SK-MEL-5 (cell line): ENCODE measurements around the gene TTC6. TPM values are rescaled to one million over a fixed set of nuclear protein-coding genes. Genes with fewer than 3 reads are reported as not detected.
"Not testable (repeated sequence)": the region's sequence is repeated elsewhere in the genome, so short reads cannot be mapped to it uniquely, and the experiment has no call there.

Experiments
- DNase-seq: peaks from one replicate; pipeline ENCODE4 v3.0.0-alpha.2; 2016; ENCODE audit warnings: low read depth, low spot score
- in situ Hi-C: cut with HindIII; loops from 2 replicates; pipeline ENCODE4 v1.10.0; 2016; ENCODE audit warnings: low sequenced_read_pairs, high pct_unique_total_duplicates, low pct_unique_long_range_greater_than_20kb
- polyA plus RNA-seq, 2 experiments: library from polyadenylated mRNA; depleted of rRNA; stranded (reverse); fragments of >200 nt; gene quantifications; 2 replicates each; pipeline ENCODE4 v1.2.3, GENCODE V29; 2015
- total RNA-seq: library from RNA; depleted of rRNA; stranded (reverse); fragments of >200 nt; shearing (Covaris generic); gene quantifications from 2 replicates; pipeline ENCODE4 v1.2.3, GENCODE V29; 2014; rRNA removed

The TTC6 gene
- total RNA-seq: not detected in 2 replicates
- polyA plus RNA-seq (2015; cell fraction: cytosol; rRNA removed): 0.44 TPM in 1 of 2 replicates, not detected in the other
- polyA plus RNA-seq (2015; cell fraction: nucleus; rRNA removed): not detected in 2 replicates

- in situ Hi-C loops: no loop called here
- peak; percentile 30 for DNase-seq
Measured at GRCh38 chr14:37594971-37595808, at the start of gene TTC6, which contains the start of gene FOXA1. TTC6 (plus strand) TSS chr14:37595629; CDS start chr14:37622065, 26,436 bp downstream. FOXA1 (minus strand) TSS chr14:37595249; CDS start chr14:37594972, 277 bp downstream.

GRCh38 chr14:37546621-37547447 is 48.6 kb upstream of the TTC6 start:
- no peak for DNase-seq
- in situ Hi-C loops: no loop called here

GRCh38 chr14:37550511-37550910 is 44.9 kb upstream of the TTC6 start:
- no peak for DNase-seq
- in situ Hi-C loops: no loop called here

- DNase-seq: no peak
- in situ Hi-C loops: no loop called here
Measured at GRCh38 chr14:37551119-37551518, 44.3 kb upstream of the TTC6 start.

- no peak for DNase-seq
- in situ Hi-C loops: no loop called here
Measured at GRCh38 chr14:37553935-37554550, 41.4 kb upstream of the TTC6 start.

GRCh38 chr14:37555596-37555995 is 39.8 kb upstream of the TTC6 start:
- in situ Hi-C loops, DNase-seq: not testable (repeated sequence)

- no peak for DNase-seq
- in situ Hi-C loops: no loop called here
Measured at GRCh38 chr14:37558740-37559139, 36.7 kb upstream of the TTC6 start.

- in situ Hi-C loops: no loop called here
- DNase-seq: no peak
Measured at GRCh38 chr14:37559386-37559785, 36.0 kb upstream of the TTC6 start.

- no peak for DNase-seq
- in situ Hi-C loops: no loop called here
Measured at GRCh38 chr14:37563189-37563588, 32.2 kb upstream of the TTC6 start.

GRCh38 chr14:37565550-37565949 is 29.9 kb upstream of the TTC6 start:
- in situ Hi-C loops: no loop called here
- no peak for DNase-seq

- in situ Hi-C loops: no loop called here
- no peak for DNase-seq
Measured at GRCh38 chr14:37566811-37567371, 28.5 kb upstream of the TTC6 start.

- in situ Hi-C loops: no loop called here
Measured at GRCh38 chr14:37569729-37570128, 25.7 kb upstream of the TTC6 start.

GRCh38 chr14:37571391-37571790 is 24.0 kb upstream of the TTC6 start:
- in situ Hi-C loops: no loop called here
- DNase-seq: no peak

More at GRCh38 chr14:37569729-37570128, 25.7 kb upstream of the TTC6 start:
- DNase-seq: no peak

GRCh38 chr14:37573356-37573755 is 22.1 kb upstream of the TTC6 start:
- in situ Hi-C loops: no loop called here

GRCh38 chr14:37579274-37579673 is 16.2 kb upstream of the TTC6 start:
- no peak for DNase-seq
- in situ Hi-C loops: no loop called here

More at GRCh38 chr14:37573356-37573755, 22.1 kb upstream of the TTC6 start:
- DNase-seq: no peak

- no peak for DNase-seq
- in situ Hi-C loops: no loop called here
Measured at GRCh38 chr14:37580146-37580545, 15.3 kb upstream of the TTC6 start.

GRCh38 chr14:37583358-37584210 is 11.8 kb upstream of the TTC6 start:
- in situ Hi-C loops: no loop called here
- DNase-seq: no peak
